Activated naive CD8-positive, alpha-beta T cell treated with anti-CD3 and anti-CD28 coated beads, Interleukin-2, amount 50 U/mL, for 24 hours (primary cell): ENCODE measurements around the gene XPR1.
"Not testable (repeated sequence)": the region's sequence is repeated elsewhere in the genome, so short reads cannot be mapped to it uniquely, and the experiment has no call there.

ENCODE experiments used
- ATAC-seq: fragments of 150-1000 bp; cut with Tn5 transposase; one replicate; pipeline ENCODE4 v1.10.0; 2021
- DNase-seq: peaks from one replicate; pipeline ENCODE4 v3.0.0; 2021
- H3K27ac Mint-ChIP-seq: one replicate; pipeline ENCODE4 v1.8.0; 2021; ENCODE audit warnings: mild to moderate bottlenecking, mixed read lengths
- H3K27me3 Mint-ChIP-seq: one replicate; pipeline ENCODE4 v1.8.0; 2021; ENCODE audit warnings: mixed read lengths
- H3K36me3 Mint-ChIP-seq: one replicate; pipeline ENCODE4 v1.8.0; 2021; ENCODE audit warnings: low read depth, mixed read lengths
- H3K4me1 Mint-ChIP-seq: one replicate; pipeline ENCODE4 v1.8.0; 2021; ENCODE audit warnings: mixed read lengths
- H3K4me3 Mint-ChIP-seq: one replicate; pipeline ENCODE4 v1.8.0; 2021; ENCODE audit warnings: mild to moderate bottlenecking, moderate library complexity, mixed read lengths
- H3K9me3 Mint-ChIP-seq: one replicate; pipeline ENCODE4 v1.8.0; 2021; ENCODE audit warnings: mixed read lengths

Gene XPR1

GRCh38 chr1:180786624-180787023 is 154.8 kb downstream of the XPR1 start:
- no peaks in the 10 kb centered on the region for H3K9me3 Mint-ChIP-seq
- H3K27ac Mint-ChIP-seq: no peak overlapping the region
- H3K27me3 Mint-ChIP-seq: no peaks in the 10 kb centered on the region
- peaks cover 3% of the 10 kb centered on the region for H3K4me1 Mint-ChIP-seq
- no peak overlapping the region for H3K4me3 Mint-ChIP-seq
- H3K36me3 Mint-ChIP-seq: peaks cover 15% of the 10 kb centered on the region
- DNase-seq (no peak), ATAC-seq (no peak)

DNA sequence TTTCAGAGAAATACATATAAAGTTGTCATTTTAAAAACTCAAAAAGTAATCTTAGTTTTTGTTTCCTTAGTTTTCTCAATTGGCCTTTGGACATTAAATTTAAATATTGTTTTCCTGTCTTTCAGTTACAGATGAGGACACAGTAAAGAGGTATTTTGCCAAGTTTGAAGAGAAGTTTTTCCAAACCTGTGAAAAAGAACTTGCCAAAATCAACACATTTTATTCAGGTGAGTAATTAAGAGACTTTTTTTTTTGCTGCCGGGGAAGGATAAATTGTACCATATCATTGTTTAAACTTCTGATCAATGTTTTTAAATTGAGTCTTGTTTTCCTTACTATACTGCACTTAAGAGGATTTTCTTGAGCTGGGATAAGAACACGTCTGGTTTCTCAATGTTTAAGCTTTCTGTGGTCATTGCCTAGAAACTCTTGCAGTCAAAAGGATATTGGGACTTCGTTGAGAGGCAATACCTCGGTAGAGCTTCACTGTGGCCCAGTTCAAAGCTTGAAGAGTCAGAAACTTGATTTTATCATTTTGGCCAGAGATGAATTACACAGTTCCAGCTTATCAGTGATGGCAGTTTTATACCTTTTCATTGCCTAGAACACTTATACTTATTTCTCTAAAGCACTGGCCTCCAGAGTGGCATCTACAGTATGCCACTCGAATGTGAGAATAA is 155.9 kb downstream of the XPR1 start:
- DNase-seq: no peak
- no peak overlapping the region for H3K27ac Mint-ChIP-seq
- no peak overlapping the region for H3K4me3 Mint-ChIP-seq
- no peaks in the 10 kb centered on the region for H3K9me3 Mint-ChIP-seq
- peaks cover 15% of the 10 kb centered on the region for H3K36me3 Mint-ChIP-seq
- peaks cover 10% of the 10 kb centered on the region for H3K4me1 Mint-ChIP-seq
- H3K27me3 Mint-ChIP-seq: no peaks in the 10 kb centered on the region
- no peak for ATAC-seq

DNA sequence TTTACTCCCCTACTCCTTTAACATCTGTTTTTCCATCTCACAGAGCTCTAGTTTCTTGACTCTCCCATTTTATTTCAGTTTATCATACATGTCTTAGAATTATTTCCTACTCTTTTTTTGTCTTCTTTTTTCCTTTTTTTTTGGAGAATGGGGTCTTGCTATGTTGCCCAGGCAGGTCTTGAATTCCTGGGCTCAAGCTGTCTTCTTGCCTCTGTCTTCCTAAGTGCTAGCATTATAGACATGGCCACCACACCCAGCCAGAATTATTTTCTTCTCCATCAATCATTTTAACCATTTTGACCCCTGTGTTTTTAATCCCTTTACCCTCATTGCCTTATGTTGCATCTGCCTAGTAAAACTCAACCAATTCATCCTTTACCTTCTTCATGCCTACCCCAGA is 157.6 kb downstream of the XPR1 start:
- no peaks in the 10 kb centered on the region for H3K9me3 Mint-ChIP-seq
- DNase-seq: no peak
- peaks cover 14% of the 10 kb centered on the region for H3K4me1 Mint-ChIP-seq
- peaks cover 16% of the 10 kb centered on the region for H3K36me3 Mint-ChIP-seq
- no peak for ATAC-seq
- H3K27me3 Mint-ChIP-seq: no peaks in the 10 kb centered on the region
- H3K27ac Mint-ChIP-seq: no peak overlapping the region
- H3K4me3 Mint-ChIP-seq: no peak overlapping the region

- not testable (repeated sequence) for H3K4me3 Mint-ChIP-seq, H3K9me3 Mint-ChIP-seq, DNase-seq, ATAC-seq, H3K27me3 Mint-ChIP-seq, H3K27ac Mint-ChIP-seq
- Mint-ChIP-seq H3K36me3 (peaks cover 18% of the 10 kb centered on the region), H3K4me1 (peaks cover 14% of the 10 kb centered on the region)
Measured at GRCh38 chr1:180791152-180791551, 159.3 kb downstream of the XPR1 start.

DNA sequence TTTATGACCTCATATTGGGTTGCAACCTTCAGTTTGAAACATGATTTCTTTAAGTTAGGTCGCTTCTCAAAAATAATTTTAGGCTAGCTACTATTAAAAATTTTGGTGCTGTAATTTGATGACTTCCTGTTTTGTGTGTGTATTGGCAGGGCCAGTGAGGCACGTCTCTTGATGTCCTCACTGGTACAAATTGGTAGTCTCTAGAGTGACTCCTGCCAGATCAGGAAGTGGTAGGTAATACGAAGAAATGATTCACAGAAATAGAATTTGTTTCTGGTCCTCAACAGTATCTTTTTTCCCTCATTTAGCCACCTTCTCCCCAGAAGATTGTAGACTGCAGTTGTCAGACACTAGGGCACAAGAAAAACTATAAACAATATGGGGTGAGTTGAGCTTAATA is 160.0 kb downstream of the XPR1 start:
- no peak for ATAC-seq
- H3K4me1 Mint-ChIP-seq: peaks cover 14% of the 10 kb centered on the region
- H3K4me3 Mint-ChIP-seq: no peak overlapping the region
- peaks cover 18% of the 10 kb centered on the region for H3K36me3 Mint-ChIP-seq
- H3K27ac Mint-ChIP-seq: no peak overlapping the region
- DNase-seq: no peak
- H3K27me3 Mint-ChIP-seq: no peaks in the 10 kb centered on the region
- no peaks in the 10 kb centered on the region for H3K9me3 Mint-ChIP-seq

DNA sequence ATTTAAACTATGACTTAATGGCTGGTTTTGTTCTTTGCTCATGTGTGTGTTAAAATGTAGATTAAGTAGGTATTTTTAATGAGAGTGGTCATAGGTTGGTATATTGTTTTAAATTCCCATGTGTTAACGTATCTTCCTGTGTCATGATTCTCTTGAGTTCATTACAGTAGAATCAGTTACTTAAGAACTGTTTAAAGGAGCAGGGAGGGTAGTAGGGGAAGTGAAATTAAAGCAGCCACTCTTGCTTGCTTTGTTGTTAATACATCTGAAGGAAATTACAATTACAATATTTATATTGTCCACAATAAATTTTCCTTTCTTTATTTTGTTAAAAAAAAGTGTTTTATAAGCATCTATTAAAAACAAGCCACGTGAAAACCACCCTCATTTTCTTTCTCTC is 161.6 kb downstream of the XPR1 start:
- ATAC-seq: no peak
- no peaks in the 10 kb centered on the region for H3K27me3 Mint-ChIP-seq
- H3K27ac Mint-ChIP-seq: no peak overlapping the region
- peaks cover 14% of the 10 kb centered on the region for H3K36me3 Mint-ChIP-seq
- no peak for DNase-seq
- H3K4me3 Mint-ChIP-seq: no peak overlapping the region
- peaks cover 14% of the 10 kb centered on the region for H3K4me1 Mint-ChIP-seq
- no peaks in the 10 kb centered on the region for H3K9me3 Mint-ChIP-seq

DNA sequence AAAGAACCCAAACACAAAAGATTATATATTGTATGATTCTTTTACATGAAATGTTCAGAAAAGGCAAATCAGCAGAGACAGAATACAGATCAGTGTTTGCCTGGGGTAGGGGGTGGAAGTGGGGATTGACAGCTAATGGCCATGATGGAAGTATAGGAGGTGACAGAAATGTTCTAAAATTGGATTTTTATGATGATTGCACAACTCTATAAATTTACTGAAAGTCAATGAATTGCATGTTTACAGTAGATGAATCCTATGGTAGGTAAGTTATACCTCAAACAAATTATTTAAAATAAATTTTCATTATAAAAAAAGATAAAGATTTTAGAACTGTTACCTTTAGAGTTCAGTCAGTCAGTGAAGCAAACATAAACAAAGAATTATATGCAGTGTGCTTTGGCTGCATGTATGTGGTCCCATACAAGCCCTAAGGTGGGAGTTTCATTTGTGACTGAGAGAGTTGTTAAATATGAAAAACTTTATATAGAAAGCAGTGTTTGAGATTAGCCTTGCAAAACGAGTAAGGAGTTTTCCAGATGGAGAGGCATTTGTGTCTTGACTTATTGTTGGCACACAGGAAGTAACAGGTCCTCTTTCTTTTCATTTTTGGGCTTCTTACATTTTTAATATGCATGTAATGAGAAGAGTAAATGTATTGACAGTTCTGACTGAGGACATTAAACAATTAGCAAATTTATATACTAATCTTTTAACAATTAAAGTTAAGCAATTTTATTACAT is 165.2 kb downstream of the XPR1 start:
- Mint-ChIP-seq H3K9me3 (no peaks in the 10 kb centered on the region), H3K36me3 (peaks cover 4% of the 10 kb centered on the region), H3K27me3 (no peaks in the 10 kb centered on the region), H3K4me1 (peaks cover 7% of the 10 kb centered on the region), H3K27ac (no peak overlapping the region), H3K4me3 (no peak overlapping the region)
- ATAC-seq (no peak), DNase-seq (no peak)

DNA sequence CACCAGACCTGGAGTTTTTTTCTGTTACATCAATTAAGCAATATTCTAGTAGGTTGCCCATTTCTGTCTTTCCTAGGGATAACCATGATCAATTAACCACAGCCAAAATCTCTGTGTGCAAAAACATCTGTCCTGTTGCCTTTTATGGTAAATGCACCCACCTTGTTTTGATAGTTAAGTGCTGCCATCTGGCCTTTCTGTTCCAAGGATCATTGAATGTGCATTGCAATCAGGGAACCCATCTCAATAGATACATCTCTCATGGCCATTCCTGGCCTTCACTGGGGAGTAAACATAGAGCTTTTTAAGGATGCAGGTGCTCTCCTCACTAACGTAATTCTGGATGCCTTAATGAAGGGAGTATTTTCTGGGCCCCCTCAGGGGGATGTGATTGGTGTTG is 169.1 kb downstream of the XPR1 start:
- DNase-seq (no peak), ATAC-seq (no peak)
- Mint-ChIP-seq H3K36me3 (peaks cover 2% of the 10 kb centered on the region), H3K4me1 (peaks cover 13% of the 10 kb centered on the region), H3K9me3 (no peaks in the 10 kb centered on the region), H3K4me3 (no peak overlapping the region), H3K27ac (no peak overlapping the region), H3K27me3 (no peaks in the 10 kb centered on the region)

GRCh38 chr1:180802813-180803212 is 171.0 kb downstream of the XPR1 start:
- ATAC-seq: peak; percentile 54
- H3K27ac Mint-ChIP-seq: peak overlapping the region; percentile 63
- H3K4me3 Mint-ChIP-seq: no peak overlapping the region
- H3K36me3 Mint-ChIP-seq: peaks cover 13% of the 10 kb centered on the region
- peaks cover 13% of the 10 kb centered on the region for H3K4me1 Mint-ChIP-seq
- no peaks in the 10 kb centered on the region for H3K9me3 Mint-ChIP-seq
- no peak for DNase-seq
- no peaks in the 10 kb centered on the region for H3K27me3 Mint-ChIP-seq

DNA sequence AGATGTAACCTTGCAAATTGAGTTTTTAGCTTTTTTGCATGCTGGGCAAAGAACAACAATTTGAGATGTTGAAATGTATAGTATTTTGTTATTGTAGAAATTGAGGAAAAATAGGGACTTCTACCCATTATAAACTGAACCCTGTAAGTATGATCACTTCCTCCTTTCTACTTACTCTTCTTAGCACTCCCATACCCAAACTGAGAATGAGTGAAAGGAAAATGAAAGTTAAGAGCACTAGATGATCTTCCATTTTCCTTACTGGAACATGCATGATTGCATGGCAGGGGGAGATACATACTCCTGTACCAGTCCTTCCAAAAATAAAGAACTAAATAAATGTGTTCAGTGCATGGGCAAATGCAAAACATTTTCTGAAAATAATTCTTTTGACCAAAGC is 173.5 kb downstream of the XPR1 start:
- ATAC-seq (no peak), DNase-seq (no peak)
- H3K36me3 Mint-ChIP-seq: peaks cover 13% of the 10 kb centered on the region
- no peak overlapping the region for H3K4me3 Mint-ChIP-seq
- H3K27me3 Mint-ChIP-seq: no peaks in the 10 kb centered on the region
- H3K4me1 Mint-ChIP-seq: peaks cover 13% of the 10 kb centered on the region
- no peak overlapping the region for H3K27ac Mint-ChIP-seq
- no peaks in the 10 kb centered on the region for H3K9me3 Mint-ChIP-seq

DNA sequence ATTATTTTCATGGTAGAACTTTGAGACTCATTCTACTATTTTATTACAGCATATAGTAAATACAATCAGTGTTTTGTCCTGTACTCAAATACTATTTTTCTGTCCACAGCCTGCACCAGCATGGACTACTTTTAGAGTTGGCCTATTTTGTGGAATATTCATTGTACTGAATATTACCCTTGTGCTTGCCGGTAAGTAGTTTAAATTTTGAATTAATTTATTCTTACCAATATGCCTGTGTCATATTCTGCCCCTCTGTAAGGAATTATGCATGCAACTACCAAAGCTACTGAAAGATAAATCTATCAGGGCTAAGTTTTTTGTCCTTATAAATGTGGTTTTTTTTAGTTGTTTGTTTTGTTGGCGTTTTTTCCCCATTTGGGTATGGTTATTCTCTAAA is 179.5 kb downstream of the XPR1 start:
- ATAC-seq (no peak), DNase-seq (no peak)
- no peaks in the 10 kb centered on the region for H3K27me3 Mint-ChIP-seq
- H3K4me1 Mint-ChIP-seq: no peaks in the 10 kb centered on the region
- no peaks in the 10 kb centered on the region for H3K9me3 Mint-ChIP-seq
- no peak overlapping the region for H3K4me3 Mint-ChIP-seq
- no peak overlapping the region for H3K27ac Mint-ChIP-seq
- H3K36me3 Mint-ChIP-seq: peaks cover 25% of the 10 kb centered on the region

GRCh38 chr1:180811886-180812285 is 180.1 kb downstream of the XPR1 start:
- H3K27me3 Mint-ChIP-seq: no peaks in the 10 kb centered on the region
- H3K36me3 Mint-ChIP-seq: peaks cover 22% of the 10 kb centered on the region
- no peak for ATAC-seq
- no peak overlapping the region for H3K4me3 Mint-ChIP-seq
- H3K27ac Mint-ChIP-seq: no peak overlapping the region
- H3K4me1 Mint-ChIP-seq: no peaks in the 10 kb centered on the region
- DNase-seq: no peak
- H3K9me3 Mint-ChIP-seq: no peaks in the 10 kb centered on the region

GRCh38 chr1:180814258-180814657 is 182.4 kb downstream of the XPR1 start:
- DNase-seq (no peak), ATAC-seq (no peak)
- Mint-ChIP-seq H3K36me3 (peaks cover 18% of the 10 kb centered on the region), H3K9me3 (no peaks in the 10 kb centered on the region), H3K4me3 (no peak overlapping the region), H3K27ac (no peak overlapping the region), H3K4me1 (no peaks in the 10 kb centered on the region), H3K27me3 (no peaks in the 10 kb centered on the region)

DNA sequence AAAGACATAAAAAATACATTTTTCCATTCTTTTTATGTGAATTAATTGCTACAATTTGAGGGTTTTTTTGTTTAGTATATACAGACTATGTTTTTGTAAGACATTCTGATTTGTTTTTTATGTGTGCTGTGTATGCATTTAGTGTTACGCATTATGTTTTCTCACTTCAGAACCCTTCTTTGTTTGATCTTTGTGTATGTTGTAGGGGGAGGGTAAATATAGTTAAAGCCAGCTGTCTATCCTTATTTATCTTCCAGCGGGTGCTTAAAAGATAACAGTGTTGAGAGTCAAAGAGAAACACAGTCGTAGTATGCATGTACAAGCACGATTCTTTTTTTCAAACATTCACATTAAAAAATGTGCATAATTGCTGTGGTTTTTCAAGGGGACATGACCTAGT is 183.4 kb downstream of the XPR1 start:
- Mint-ChIP-seq H3K9me3 (no peaks in the 10 kb centered on the region), H3K36me3 (peaks cover 20% of the 10 kb centered on the region), H3K27ac (no peak overlapping the region), H3K27me3 (no peaks in the 10 kb centered on the region), H3K4me3 (no peak overlapping the region), H3K4me1 (no peaks in the 10 kb centered on the region)
- no peak for DNase-seq
- no peak for ATAC-seq

- Mint-ChIP-seq H3K9me3 (no peaks in the 10 kb centered on the region), H3K27ac (no peak overlapping the region), H3K4me3 (no peak overlapping the region), H3K4me1 (no peaks in the 10 kb centered on the region), H3K36me3 (peaks cover 27% of the 10 kb centered on the region), H3K27me3 (no peaks in the 10 kb centered on the region)
- DNase-seq (no peak), ATAC-seq (no peak)
Measured at GRCh38 chr1:180816132-180816531, 184.3 kb downstream of the XPR1 start.
